Stimulated activated CD4-positive, alpha-beta T cell treated with anti-CD3 and anti-CD28 coated beads, Interleukin-1b, Interleukin-23, amount 100 ng/mL, for 24 hours (primary cell): ENCODE measurements around the gene CGB1.
"Not testable (repeated sequence)": the region's sequence is repeated elsewhere in the genome, so short reads cannot be mapped to it uniquely, and the experiment has no call there.

Source experiments
- DNase-seq, 4 experiments: peaks; one replicate each; pipeline ENCODE4 v3.0.0-alpha.2; 2020; ENCODE audit warnings: low read depth in 4 of 4, low spot score in 1 of 4

CGB1 gene

DNA sequence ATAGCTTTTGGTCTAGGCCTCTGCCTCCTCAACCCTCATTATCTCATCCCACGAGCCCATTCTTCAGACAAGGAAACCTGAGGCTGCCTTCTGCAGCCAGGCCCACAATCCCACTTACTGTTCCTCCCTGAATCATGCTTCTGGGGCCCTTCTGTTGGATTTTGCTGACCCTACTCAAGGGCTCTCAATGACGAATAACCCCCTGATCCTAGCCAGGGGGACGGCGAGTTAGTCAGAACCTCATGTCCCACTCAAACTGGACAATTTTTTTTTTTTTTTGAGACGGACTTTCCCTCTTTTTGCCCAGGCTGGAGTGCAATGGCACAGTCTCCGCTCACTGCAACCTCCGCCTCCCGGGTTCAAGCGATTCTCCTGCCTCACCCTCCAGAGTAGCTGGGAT is 14.6 kb downstream of the CGB1 start:
- no peak for DNase-seq

DNA sequence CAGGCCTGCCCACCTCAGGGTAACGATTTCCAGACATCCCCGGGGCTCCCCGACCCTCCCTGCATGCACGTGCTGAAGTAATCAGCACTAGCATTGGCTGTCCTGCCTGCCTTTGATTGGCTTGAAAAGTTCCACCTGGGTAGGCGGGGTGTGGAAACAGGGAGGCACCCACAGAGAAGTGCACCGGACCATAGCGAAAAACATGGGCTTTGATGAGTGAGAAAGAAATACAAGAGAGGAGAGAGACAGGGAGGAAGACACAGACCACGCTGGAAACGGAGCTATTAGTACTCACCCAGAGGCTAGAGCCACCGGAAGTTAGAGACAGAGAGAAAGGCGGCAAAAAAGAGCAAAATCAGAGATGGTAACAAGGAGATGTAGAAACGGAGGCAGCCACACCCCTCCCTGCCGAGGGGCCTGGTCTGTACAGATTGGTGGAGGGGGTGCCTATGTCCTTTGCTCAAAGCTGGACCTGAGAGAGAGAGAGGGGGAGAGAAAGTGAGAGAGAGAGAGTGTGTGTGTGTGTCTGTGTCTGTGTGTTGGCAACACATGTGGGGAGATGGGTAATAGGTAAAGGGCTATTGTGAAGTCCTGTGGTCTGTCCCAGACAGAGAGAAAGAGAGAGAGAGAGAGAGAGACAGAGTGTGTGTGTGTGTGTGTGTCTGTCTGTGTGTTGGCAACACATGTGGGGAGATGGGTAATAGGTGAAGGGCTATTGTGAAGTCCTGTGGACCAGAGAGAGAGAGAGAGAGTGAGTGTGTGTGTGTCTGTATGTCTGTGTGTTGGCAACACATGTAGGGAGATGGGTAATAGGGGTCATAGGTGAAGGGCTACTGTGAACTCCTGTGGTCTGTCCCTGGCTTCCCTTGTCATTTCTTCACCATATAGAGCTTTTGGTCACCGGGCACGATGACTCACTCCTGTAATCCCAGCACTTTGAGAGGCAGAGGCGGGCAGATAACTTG is 15.5 kb downstream of the CGB1 start:
- no peak for DNase-seq

DNA sequence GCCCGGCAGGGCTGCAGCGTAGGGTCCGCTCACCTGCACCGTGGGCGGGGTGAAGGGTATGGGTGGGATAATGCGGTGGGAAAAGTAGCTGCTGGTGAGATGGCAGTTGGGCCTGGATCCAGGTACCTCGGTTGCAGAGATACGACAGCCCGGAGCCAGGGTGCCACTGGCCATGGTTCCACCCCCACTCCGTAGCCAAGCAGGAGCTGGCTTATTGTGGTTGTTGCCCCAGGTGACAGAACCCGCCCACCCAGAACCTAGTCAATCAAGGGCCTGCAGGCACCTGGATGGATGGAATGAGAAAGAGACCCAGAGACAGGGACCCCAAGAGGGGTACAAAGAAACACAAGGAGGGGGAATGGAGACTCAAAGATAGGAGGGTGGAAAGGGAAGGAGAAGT is 16.4 kb downstream of the CGB1 start:
- DNase-seq = no peak

DNA sequence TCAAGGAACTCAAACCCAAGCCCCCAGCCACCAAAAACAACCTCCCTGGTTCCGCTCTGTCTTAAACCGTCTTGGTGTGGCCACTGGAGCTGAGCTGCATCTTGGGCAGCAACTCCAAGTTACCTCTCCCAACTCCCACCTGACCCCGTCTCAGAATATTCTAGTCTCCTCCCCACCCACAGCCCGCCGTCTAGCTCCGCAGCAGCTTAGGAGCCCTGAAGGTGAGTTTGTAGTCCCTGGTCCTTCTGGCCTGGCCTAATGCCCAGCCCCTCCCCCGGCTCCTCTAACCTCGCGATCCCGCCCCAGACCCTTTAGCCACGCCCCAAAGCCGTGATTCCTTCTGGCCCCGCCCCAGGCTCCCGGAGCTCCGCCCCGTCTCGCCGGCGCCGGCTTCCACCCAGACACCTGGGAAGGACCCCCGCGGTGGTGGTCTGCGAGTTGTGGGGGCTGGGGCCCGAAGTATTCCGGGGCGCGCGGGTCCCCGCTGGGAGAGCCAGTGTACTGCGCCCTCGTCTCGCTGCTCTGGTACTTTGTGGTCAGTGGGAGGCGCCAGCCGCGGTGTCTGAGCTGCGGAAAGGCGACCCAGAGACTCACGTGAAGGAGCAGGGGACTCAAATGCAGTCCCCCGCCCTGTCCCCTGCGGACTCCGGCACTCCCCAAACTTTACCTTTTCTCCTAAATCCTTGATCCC is 17.3 kb downstream of the CGB1 start:
- DNase-seq = peak; percentile 24 to 58 (median 46)

DNA sequence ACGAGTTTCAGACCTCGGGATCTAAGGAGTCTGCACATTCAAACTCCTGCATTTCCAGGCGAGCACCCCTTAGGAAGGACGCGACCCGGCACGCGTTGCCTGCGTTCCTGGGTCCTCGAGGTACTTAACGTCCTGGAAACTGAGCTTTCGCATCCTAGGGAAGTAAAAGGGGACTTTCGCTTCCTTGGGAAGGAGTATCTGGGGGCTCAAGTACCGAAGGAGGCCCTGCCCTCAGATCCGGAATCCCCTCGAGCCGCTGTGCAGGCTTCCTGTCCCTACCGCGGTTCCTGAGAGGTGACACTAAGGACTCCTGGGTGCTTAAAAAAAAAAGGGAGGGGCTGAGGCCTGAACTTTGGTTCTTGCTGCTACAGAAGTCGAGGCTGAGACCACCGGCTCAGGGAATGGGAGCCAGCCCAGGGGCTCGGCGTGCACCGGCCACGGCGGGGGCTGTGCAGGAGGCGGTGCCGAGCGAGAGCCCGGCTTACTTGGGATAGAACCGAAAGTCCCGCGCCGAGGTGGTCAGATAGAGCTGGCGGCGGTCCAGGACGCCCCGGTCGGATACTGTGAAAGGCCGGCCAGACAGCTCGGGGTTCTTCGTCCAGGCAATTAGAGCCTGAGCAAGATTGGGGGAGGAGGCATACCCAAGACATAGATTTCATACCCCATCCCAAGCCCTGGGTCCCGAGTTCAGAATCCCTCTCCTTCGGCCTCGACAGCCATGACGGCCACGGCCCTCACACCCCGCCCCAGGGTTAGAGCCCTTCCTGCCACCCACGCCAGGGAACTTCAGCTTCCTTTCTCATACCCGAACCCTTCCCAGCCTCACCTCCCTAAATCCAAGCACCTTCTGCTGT is 18.1 kb downstream of the CGB1 start:
- not testable (repeated sequence) for DNase-seq

DNA sequence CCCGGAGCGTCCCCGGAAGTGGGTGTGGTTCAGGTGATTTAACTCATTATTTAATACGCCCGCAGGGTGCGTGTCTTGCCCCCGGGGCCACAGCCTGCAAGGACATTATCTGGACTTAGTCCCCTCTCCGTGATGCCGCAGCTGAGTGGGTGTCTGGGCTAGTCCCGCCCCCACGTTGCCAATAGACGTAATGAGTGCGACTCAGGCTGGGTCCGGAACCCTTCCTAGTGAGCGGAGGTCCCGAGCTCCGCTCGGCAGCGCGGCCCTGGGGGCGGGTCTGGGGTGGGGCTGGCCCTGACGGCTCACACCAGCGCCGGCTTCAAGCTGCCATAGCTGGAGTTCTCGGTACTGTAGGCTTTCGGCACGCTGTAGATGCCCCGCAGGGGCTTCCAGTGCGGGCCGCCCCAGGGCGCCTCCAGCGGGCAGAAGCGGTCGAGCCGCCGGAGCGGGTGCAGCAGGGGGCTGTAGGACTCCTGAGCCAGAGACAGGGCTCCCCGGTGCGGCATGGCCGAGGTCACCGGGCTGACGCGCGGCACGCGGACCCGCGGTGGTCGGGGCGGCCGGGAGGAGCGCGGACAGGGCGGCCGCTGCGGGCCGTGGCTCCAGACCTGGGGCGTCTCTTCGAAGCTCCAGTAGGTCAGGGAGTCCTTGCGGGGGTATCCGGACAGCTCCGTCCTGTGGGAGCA is 18.9 kb downstream of the CGB1 start:
- peak in 2 of 4 experiments; percentile 33 to 46 for DNase-seq

DNA sequence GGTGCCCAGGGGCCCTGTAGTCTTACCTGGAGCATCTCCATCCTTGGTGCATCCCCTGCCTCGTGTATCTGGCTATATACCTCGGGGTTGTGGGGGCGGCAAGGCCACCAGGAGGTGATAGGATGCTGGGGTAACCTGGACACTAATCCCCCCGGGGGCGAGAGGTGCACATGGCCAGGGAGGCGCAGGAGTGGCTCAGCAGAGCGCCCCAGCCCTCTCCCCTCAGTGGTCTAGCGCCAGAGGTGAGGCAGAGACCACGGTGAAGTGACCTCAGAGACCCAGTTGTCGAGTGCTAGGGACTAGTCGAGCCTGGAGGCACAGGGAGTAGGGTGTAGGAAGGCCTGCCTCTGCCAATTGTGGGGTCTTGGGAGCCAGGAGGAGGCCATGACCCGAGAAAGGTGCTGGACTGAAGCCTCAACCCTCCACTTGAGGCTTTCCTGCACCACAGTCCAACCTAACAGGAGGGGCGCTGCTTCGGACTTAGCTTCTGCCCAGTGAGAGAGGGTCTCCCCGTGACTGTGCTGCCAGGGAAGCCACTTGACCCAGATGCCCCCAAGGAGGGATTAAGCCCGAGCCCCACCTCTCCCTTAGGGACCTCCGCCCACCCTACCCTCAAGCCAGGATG is 19.5 kb downstream of the CGB1 start, which contains the start of gene LHB:
Gene LHB (minus strand): TSS at position 51 of the 625 bp plus-strand sequence. CDS start 10 bp downstream, at position 41.
- no peak for DNase-seq

DNA sequence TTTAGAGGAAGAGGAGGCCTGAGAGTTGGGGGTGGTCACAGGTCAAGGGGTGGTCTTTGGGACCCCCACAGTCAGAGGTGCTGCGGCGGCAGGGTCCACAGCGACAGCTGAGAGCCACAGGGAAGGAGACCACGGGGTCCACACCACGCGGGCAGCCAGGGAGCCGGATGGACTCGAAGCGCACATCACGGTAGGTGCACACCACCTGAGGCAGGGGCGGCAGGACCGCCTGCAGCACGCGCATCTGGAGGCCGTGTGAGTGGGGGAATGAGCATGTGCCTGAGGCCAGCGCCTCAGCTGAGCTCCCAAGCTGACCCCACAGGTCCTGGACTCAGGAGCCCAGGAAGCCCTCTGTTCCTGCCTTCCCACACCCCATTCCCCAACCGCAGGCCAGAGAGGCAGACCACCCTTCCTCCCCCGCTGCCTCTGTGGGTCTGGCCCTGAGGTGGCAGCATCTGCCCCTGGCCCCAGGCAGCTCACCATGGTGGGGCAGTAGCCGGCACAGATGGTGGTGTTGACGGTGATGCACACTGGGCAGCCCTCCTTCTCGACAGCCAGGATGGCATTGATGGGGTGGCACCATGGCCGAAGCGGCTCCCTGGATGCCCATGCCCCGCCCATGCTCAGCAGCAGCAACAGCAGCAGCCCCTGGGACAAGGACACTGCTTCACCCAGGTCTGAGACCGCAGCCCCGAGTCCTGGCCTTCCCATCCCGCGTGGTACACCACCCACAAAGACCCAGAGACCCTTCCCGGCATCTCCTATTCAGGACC is 20.4 kb downstream of the CGB1 start:
- DNase-seq = no peak

DNA sequence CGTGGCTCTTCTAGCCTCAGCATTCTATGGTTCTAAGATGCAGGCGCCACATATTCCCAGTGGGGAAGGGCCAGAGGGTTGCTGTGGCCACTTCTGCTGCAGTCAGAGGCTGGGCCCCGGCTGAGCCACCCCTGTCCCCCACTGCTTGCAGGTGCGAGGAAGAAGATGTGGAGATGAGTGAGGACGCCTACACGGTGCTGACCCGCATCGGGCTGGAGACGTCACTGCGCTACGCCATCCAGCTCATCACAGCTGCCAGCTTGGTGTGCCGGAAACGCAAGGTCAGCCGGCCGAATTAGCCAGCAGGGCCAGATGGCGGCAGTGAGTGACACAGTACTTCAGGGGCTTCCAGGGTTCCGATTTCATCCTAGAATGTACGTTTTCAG is 21.8 kb downstream of the CGB1 start:
- DNase-seq = no peak

DNA sequence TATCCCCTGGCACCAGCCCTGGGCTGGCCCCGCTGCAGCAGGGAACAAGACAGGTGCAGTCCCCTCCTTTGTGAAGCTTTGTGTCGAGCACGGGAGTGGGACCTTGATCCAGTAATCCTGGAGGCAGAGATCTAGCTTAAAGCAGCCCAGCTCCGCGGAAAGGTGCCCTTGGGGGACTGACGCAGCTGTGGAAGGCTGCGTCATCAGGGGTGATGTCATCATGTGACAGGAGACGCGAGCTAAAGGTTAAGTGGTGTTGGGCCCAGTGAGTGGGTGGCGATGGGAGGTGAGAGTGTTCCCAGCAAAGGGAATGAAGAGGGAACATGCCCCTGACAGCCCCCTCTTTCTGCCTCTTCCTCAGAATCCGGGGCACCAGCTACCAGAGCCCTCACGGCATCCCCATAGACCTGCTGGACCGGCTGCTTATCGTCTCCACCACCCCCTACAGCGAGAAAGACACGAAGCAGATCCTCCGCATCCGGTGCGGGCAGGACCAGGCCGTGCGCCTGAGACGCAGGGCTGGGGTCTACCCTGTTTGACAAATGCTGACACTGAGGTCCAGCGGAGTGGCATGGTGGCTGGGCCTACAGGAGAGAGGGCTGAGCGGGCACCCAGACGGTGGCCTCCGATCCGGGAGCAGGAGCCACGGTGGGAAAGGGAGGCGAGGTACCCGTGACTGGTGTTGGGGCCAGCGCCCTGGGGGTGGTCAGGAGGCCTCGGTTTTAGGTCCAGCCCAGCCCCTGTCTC is 22.4 kb downstream of the CGB1 start:
- no peak for DNase-seq

DNA sequence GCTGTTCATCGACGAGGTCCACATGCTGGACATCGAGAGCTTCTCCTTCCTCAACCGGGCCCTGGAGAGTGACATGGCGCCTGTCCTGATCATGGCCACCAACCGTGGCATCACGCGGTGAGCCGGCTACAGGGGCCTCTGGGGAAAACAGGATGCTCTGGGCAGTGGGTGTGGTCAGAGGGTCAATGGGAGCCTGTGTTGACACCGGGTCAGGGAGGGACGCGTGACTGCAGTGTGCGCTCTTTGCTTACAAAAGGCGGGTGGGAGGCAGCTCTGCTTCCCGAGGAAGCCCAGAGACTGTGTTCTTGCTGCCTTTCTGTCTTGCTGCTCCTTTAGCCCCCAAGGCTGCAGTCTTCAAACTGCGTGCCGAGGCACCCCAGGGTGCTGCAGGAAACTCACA is 25.5 kb downstream of the CGB1 start:
- no peak for DNase-seq

DNA sequence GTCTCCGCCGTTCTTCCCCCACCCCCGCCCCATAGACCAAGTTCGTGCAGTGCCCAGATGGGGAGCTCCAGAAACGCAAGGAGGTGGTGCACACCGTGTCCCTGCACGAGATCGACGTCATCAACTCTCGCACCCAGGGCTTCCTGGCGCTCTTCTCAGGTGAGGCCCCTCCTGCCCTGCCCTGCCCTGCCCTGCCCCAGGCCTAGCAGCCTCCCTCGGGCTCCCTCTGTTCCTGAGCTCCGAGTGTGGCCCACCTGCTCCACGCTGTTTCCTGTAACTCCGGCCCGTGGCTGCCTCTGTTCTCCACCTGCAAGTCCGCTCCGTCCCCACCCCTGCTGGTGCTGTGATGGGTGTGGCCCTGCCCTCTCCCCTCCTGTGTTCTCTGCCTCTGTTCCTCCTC is 26.2 kb downstream of the CGB1 start:
- no peak for DNase-seq

DNA sequence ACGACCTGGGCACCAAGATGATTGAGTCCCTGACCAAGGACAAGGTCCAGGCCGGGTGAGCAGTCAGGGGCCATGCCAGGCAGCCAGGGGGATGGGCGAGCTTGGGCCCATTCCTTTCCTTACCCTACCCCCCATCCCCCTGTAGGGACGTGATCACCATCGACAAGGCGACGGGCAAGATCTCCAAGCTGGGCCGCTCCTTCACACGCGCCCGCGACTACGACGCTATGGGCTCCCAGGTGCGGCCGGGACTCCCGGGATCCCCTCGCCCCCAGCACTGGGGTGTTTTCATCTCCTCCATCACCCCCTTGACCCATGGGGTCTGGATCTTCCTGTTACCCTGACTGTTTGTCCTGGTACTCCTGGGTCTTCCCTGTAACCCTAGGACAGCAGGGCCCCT is 26.9 kb downstream of the CGB1 start:
- no peak for DNase-seq

DNA sequence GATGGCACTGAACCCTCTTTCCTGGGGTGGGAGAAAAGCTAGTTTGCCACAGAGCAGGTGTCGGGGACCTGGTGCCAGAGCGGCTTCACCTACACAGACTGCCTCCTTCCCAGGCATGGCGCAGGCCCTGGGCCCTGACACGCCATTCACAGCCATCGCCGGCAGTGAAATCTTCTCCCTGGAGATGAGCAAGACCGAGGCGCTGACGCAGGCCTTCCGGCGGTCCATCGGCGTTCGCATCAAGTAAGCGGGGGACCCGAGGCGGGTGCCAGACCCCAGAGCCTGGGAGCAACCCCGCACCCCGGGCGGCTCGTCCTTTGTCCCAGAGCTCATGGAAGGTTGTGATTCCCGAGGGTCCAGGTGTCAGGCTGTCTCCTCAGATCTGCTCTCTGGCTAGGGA is 29.8 kb downstream of the CGB1 start:
- DNase-seq = no peak

DNA sequence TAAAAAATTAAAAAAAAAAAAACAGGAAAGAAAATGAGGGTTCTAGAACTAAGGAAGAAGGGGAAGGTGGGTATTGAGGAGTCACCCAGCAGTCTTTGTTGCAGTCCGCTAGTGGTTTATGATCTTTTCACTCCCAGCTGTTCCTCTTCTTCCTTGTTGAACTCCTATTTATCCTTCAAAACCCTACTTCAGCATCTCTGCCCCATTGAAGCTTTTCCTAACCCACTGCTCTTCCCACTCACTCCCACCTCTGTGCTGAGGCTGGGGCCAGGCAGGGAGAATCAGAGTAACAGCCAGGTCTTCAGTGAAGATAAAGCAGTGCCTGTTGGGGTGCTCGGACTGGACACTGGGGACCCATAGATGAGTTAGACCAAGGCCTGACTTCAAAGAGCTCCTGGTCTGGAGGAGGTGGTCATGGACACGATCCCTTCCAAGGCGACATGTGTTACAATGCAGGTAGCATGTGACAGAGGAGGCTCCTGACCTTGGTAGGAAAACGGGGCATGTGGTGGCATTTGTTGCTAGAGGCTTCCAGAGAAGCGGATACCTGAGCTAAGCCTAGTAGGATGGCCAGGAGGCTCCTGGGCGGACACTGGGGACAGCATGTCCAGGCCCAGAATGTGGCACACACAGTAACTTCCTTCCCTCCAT is 31.6 kb downstream of the CGB1 start:
- no peak for DNase-seq

DNA sequence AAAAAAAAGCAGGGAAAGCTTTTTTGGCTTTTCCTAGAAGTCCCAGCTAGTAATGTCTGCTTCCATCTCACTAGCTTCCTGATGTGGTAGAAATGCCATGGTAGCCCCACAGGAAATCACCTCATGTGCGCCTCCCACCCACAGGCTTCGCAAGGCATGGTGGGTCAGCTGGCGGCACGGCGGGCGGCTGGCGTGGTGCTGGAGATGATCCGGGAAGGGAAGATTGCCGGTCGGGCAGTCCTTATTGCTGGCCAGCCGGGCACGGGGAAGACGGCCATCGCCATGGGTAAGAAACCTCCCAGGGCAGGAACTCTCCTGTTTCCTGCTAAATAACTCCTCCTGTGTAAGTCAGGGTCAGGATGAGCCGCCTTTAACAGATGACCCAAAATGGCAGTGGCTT is 32.6 kb downstream of the CGB1 start:
- no peak for DNase-seq

DNA sequence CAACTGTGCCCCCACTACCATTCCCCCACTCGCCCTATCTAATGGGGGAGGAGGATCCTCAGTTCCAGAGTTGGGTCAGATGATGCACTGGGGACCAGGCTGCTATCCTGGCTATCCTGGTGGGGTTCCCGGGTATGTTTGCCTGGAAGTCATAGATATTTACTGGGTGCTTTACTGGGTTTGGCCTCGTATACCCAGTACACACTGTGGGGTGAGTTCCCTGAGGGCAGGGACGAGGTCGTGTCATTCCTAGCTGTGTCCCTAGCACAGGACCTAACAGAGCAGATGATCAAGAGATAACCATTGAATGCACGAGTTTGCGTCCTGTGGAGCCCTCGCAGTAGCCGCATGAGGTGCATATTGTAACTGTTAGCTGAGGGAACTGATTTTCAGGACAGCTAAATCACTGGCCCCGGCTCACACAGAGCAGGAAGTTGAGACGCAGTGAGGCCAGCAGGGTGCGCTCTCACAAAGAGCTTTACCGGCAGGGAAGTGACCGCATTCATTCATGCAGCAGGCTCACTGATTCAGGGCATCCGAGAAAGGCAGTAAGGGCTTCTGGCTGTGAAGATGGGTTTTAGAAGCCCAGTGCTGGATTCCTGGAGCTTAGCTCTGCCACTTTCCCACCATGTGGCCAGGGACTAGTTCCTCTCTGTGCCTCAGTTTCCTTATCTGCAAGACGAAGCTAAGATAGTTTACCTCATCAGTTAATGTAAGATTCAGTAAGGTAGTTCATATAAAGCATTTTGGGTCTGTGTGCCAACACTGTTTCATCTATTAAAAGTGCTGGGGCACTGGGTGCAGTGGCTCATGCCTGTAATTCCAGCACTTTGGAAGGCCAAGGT is 37.0 kb downstream of the CGB1 start:
- peak; percentile 27 to 54 (median 41) for DNase-seq
